ENCODE data around the gene ARHGEF28. TPM values are rescaled to one million over a fixed set of nuclear protein-coding genes. Genes with fewer than 3 reads are reported as not detected.

The ARHGEF28 gene
- total RNA-seq, 1 donor from 2014 or later, result 9.3 TPM

GRCh38 chr5:73644385-73644963 is 18.5 kb downstream of the ARHGEF28 start:
- Mint-ChIP-seq H3K4me3 (ENCODE audit: unreplicated experiment) (no peak overlapping the region), H3K4me1 (ENCODE audit: low read depth) (peaks cover 44% of the 10 kb centered on the region), H3K36me3 (ENCODE audit: low read depth) (no peaks in the 10 kb centered on the region), H3K27me3 (ENCODE audit: low read depth) (no peaks in the 10 kb centered on the region), H3K27ac (ENCODE audit: unreplicated experiment) (no peak overlapping the region), H3K9me3 (ENCODE audit: low read depth) (no peaks in the 10 kb centered on the region)
- DNase-seq (ENCODE audit: low spot score), result no peak
- TF ChIP-seq, protein P1, sequence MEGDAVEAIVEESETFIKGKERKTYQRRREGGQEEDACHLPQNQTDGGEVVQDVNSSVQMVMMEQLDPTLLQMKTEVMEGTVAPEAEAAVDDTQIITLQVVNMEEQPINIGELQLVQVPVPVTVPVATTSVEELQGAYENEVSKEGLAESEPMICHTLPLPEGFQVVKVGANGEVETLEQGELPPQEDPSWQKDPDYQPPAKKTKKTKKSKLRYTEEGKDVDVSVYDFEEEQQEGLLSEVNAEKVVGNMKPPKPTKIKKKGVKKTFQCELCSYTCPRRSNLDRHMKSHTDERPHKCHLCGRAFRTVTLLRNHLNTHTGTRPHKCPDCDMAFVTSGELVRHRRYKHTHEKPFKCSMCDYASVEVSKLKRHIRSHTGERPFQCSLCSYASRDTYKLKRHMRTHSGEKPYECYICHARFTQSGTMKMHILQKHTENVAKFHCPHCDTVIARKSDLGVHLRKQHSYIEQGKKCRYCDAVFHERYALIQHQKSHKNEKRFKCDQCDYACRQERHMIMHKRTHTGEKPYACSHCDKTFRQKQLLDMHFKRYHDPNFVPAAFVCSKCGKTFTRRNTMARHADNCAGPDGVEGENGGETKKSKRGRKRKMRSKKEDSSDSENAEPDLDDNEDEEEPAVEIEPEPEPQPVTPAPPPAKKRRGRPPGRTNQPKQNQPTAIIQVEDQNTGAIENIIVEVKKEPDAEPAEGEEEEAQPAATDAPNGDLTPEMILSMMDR (IDR thresholded peaks at IDR 0.05), result no peak

- no peak for DNase-seq (ENCODE audit: low spot score)
- Mint-ChIP-seq H3K36me3 (ENCODE audit: low read depth) (peaks cover 1% of the 10 kb centered on the region), H3K9me3 (ENCODE audit: low read depth) (peaks cover 2% of the 10 kb centered on the region), H3K4me3 (ENCODE audit: unreplicated experiment) (no peak overlapping the region), H3K27me3 (ENCODE audit: low read depth) (no peaks in the 10 kb centered on the region), H3K27ac (ENCODE audit: unreplicated experiment) (no peak overlapping the region), H3K4me1 (ENCODE audit: low read depth) (peaks cover 31% of the 10 kb centered on the region)
- TF ChIP-seq, protein P1 (IDR thresholded peaks at IDR 0.05), result no peak
Measured at GRCh38 chr5:73647721-73648120, 21.7 kb downstream of the ARHGEF28 start.

GRCh38 chr5:73648515-73648914 is 22.5 kb downstream of the ARHGEF28 start:
- Mint-ChIP-seq H3K9me3 (ENCODE audit: low read depth) (peaks cover 2% of the 10 kb centered on the region), H3K27ac (ENCODE audit: unreplicated experiment) (no peak overlapping the region), H3K4me3 (ENCODE audit: unreplicated experiment) (no peak overlapping the region), H3K27me3 (ENCODE audit: low read depth) (no peaks in the 10 kb centered on the region), H3K36me3 (ENCODE audit: low read depth) (peaks cover 1% of the 10 kb centered on the region), H3K4me1 (ENCODE audit: low read depth) (peaks cover 28% of the 10 kb centered on the region)
- TF ChIP-seq, protein P1 (IDR thresholded peaks at IDR 0.05), result no peak
- no peak for DNase-seq (ENCODE audit: low spot score)

DNA sequence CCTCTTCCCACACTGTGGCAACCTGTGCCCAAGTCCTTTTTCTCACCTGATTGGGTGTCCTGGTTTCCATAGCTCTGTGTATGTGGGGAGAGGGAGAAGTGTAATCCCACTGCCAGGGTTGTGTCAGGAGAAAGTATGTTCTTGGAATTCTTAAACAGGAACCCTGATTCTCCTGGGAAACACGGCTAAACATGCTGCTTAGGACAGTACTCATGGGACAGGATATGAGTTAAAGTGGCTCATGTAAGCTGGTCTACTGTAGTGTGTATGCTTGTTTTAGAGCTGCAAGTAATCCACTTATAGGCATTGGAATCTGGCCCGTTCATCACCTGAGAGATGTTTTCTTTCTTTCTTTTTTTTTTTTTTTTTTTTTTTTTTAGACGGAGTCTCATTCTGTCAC is 23.9 kb downstream of the ARHGEF28 start:
- no peaks in the 10 kb centered on the region for H3K27me3 Mint-ChIP-seq (ENCODE audit: low read depth)
- H3K27ac Mint-ChIP-seq (ENCODE audit: unreplicated experiment), result no peak overlapping the region
- H3K4me3 Mint-ChIP-seq (ENCODE audit: unreplicated experiment), result no peak overlapping the region
- TF ChIP-seq, protein P1 (IDR thresholded peaks at IDR 0.05), result no peak
- peaks cover 31% of the 10 kb centered on the region for H3K4me1 Mint-ChIP-seq (ENCODE audit: low read depth)
- no peak for DNase-seq (ENCODE audit: low spot score)
- H3K9me3 Mint-ChIP-seq (ENCODE audit: low read depth), result peaks cover 2% of the 10 kb centered on the region
- H3K36me3 Mint-ChIP-seq (ENCODE audit: low read depth), result peaks cover 1% of the 10 kb centered on the region

DNA sequence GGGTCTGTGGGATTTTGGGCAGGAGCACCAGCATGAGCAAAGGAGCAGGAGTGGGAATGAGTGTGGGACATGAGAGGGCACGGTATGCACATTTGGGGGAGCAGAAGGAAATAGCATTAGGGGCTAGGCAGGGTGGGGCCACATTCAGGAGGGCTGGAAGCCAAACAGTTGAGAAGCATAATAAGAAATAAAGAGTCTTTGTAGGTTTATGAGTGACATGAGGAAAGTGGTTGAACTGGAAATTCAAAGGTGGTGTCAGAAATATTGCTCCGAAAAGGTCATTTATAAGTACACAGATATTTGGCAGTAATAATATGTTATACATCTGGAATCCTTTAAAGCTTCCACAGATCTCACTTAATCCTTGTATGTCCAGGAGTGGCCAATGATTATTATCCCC is 26.4 kb downstream of the ARHGEF28 start:
- Mint-ChIP-seq H3K4me3 (ENCODE audit: unreplicated experiment) (no peak overlapping the region), H3K9me3 (ENCODE audit: low read depth) (peaks cover 2% of the 10 kb centered on the region), H3K4me1 (ENCODE audit: low read depth) (peaks cover 47% of the 10 kb centered on the region), H3K27me3 (ENCODE audit: low read depth) (no peaks in the 10 kb centered on the region), H3K36me3 (ENCODE audit: low read depth) (peaks cover 1% of the 10 kb centered on the region), H3K27ac (ENCODE audit: unreplicated experiment) (no peak overlapping the region)
- no peak for DNase-seq (ENCODE audit: low spot score)
- TF ChIP-seq, protein P1 (IDR thresholded peaks at IDR 0.05), result no peak

Measured in chondrocyte (in vitro differentiated cells).